Activated CD8-positive, alpha-beta memory T cell treated with anti-CD3 and anti-CD28 coated beads for 36 hours (primary cell): ENCODE data around the gene COX20. TPM values are rescaled to one million over a fixed set of nuclear protein-coding genes. Genes with fewer than 3 reads are reported as not detected.

Experiments
- CTCF ChIA-PET: fragments of 350-600 bp; sonication (Branson Sonifier 250); formaldehyde crosslinking; loops from one replicate; lab custom pipeline; 2021; ENCODE audit warnings: antibody characterized with exemption; lab: Charles Lee
- POLR2A ChIA-PET: fragments of 350-600 bp; sonication (Branson Sonifier 250); formaldehyde crosslinking; loops from one replicate; lab custom pipeline; 2021; ENCODE audit warnings: antibody characterized with exemption; lab: Charles Lee
- total RNA-seq, 2 experiments: library from RNA; stranded (reverse); gene quantifications; one replicate each; pipeline ENCODE4 v1.2.3, GENCODE V29; 2021

COX20 gene
- total RNA-seq, 2 experiments from 2014 or later, result 35.3 to 39.7 TPM

DNA sequence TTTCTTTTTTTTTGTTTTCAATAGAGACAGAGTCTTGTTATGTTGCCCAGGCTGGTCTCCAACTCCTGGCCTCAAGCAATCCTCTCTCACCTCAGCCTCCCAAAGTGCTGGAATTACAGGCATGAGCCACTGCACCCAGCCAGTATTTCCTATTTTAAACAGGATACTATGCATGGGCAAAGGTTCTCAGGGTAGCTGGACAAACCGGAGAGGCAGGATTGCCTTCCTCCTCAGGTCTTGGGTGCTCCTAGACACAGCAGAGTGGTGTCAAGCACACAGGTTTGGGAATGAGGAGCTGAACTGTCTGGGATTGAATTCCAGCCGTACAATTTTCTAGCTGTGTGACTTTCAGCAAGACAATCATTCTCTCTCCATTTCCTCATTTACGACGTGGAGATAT, 51.8 kb downstream of the COX20 start:
- POLR2A ChIA-PET, result no interaction called here
- CTCF ChIA-PET, result no interaction called here

DNA sequence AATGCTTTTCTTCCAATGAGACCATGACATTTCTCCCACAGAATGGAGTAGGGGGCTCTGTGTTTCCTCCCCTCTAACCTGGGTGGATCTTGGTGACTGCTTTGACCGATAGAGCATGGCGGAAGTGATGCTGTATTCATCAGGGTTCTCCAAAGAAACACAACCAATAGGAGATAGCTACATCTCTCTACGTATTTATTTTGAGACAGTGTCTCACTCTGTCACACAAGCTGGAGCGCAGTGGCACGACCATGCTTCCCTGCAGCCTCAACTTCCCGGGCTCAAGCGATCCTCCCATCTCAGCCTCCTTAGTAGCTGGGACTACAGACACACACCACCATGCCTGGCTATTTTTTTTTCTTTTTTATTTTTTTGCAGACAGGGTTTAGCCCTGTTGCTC, 58.4 kb downstream of the COX20 start:
- CTCF ChIA-PET, result no interaction called here
- POLR2A ChIA-PET, result no interaction called here

Other genes with a start within 250 kb of the COX20 start
- 10 to 100 TPM; 34.5 to 36.1 TPM for gene DESI2, start 182.5 kb upstream of the COX20 start, total RNA-seq
- gene HNRNPU, start 28.9 kb downstream of the COX20 start, total RNA-seq, result 100 to 1,000 TPM; 619 to 638 TPM